HCT116 (cell line): ENCODE measurements around the gene BTC.

Experiments used
- CTCF ChIP-seq, 3 experiments: fragments of 200-600 bp in 1 of 3; sonication (generic) in 1 of 3; IDR thresholded peaks in 2 of 3; conservative IDR thresholded peaks in 1 of 3; 2 replicates each; pipeline ENCODE4 v1.5.1; 2012 to 2017; ENCODE audit warnings: low read depth in 2 of 3, low read length in 2 of 3, antibody characterized with exemption in 1 of 3, borderline replicate concordance in 1 of 3, control low read depth in 1 of 3, mild to moderate bottlenecking in 1 of 3, mixed read lengths in 1 of 3, mixed run types in 1 of 3, moderate library complexity in 1 of 3; ENCODE audit not compliant: insufficient read depth in 1 of 3
- REST ChIP-seq: IDR thresholded peaks from 2 replicates; pipeline ENCODE4 v1.6.1; 2012; ENCODE audit warnings: low read depth
- YY1 ChIP-seq: IDR thresholded peaks from 2 replicates; pipeline ENCODE4 v1.6.1; 2011; ENCODE audit warnings: low read length, low read depth, moderate library complexity, mild to moderate bottlenecking; ENCODE audit not compliant: insufficient replicate concordance; ENCODE audit errors: extremely low read depth
- ZFX ChIP-seq: fragments of 450-650 bp; IDR thresholded peaks from 2 replicates; pipeline ENCODE4 v1.6.1; 2017

- TF ChIP-seq CTCF (IDR thresholded peaks at IDR 0.05 in 2 of 3, conservative IDR thresholded peaks at IDR 0.05 in 1 of 3; ENCODE audit: borderline replicate concordance in 1 of 3, insufficient read depth in 1 of 3, low read depth in 2 of 3, low read length in 2 of 3) (no peak), REST (no peak), ZFX (no peak), YY1 (no peak)
Measured at GRCh38 chr4:74772106-74772505, 22.2 kb downstream of the BTC start.
